Uterus (tissue), 2 donors: ENCODE data around the gene CDKN3.

Experiments used
- CTCF ChIP-seq, 4 experiments: fragments of 200-600 bp in 2 of 4; fragments of 450-650 bp in 2 of 4; sonication (generic) in 2 of 4; IDR thresholded peaks; one replicate each; pipeline ENCODE4 v1.5.1; 2016 to 2019; ENCODE audit warnings: antibody characterized with exemption in 4 of 4, mild to moderate bottlenecking in 2 of 4, moderate library complexity in 1 of 4
- POLR2A ChIP-seq, 2 donors: fragments of 450-650 bp; IDR thresholded peaks; one replicate each; pipeline ENCODE4 v1.6.1; 2016; ENCODE audit warnings: antibody characterized with exemption in 2 of 2, mild to moderate bottlenecking in 1 of 2, moderate library complexity in 1 of 2

DNA sequence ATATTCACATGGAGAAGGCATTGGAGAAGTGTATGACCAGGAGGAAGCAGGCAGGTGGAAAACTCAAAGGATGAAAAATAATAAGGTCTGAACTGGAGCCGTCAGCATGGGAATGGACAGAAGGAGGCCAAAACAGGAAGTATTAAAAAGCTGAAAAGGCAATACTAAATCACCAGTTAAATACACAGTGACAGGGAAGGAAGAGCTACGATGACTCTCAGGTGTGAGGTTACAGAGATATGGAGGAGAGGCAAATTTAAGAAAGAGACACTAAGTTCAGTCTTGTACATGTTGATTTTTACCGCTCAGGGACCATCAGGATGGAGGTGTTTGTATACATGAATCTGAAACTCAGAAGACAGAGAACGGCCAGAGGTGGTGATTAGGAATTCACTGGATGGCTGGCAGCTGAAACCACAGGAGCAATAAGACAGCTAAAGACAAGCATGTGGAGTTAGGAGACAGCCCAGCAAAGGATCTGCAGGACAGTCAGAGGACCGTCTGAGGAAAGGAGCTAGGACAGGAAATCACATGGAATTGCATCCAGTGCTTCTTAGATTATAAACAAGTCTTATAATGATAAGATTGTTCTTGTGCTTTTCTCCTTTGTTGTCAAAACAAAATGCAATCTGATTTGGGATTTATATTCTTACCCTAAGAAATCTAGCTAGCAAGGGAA lies 33.9 kb upstream of the CDKN3 start:
- no peak for TF ChIP-seq CTCF (IDR thresholded peaks at IDR 0.05)
- TF ChIP-seq POLR2A (IDR thresholded peaks at IDR 0.05): no peak
